MM.1S (cell line): ENCODE data around the gene CTBP1.

Source experiments
- DNase-seq: peaks from one replicate; pipeline ENCODE4 v3.0.0-alpha.2; 2015
- H2AFZ ChIP-seq: fragments of 300-600 bp; sonication (generic); 2 replicates; pipeline ENCODE4 v1.6.0; 2016; ENCODE audit warnings: antibody characterized with exemption, low read length
- H3F3A ChIP-seq: fragments of 300-600 bp; sonication (generic); 2 replicates; pipeline ENCODE4 v1.6.1; 2016; ENCODE audit warnings: mild to moderate bottlenecking, antibody characterized with exemption, low read length, moderate library complexity, mixed read lengths; ENCODE audit not compliant: insufficient read depth
- H3K27ac ChIP-seq: fragments of 300-600 bp; sonication (generic); 2 replicates; pipeline ENCODE4 v1.5.1; 2016; ENCODE audit warnings: mild to moderate bottlenecking, low read length
- H3K27me3 ChIP-seq: fragments of 300-600 bp; sonication (generic); replicated peaks from 2 replicates; pipeline ENCODE4 v1.6.0; 2016; ENCODE audit warnings: low read length; ENCODE audit not compliant: insufficient read depth
- H3K36me3 ChIP-seq: fragments of 300-600 bp; sonication (generic); replicated peaks from 2 replicates; pipeline ENCODE4 v1.6.1; 2016; ENCODE audit warnings: mild to moderate bottlenecking, low read length, mixed read lengths; ENCODE audit not compliant: insufficient read depth
- H3K4me1 ChIP-seq: fragments of 300-600 bp; sonication (generic); 2 replicates; pipeline ENCODE4 v1.6.1; 2016; ENCODE audit warnings: low read length, mixed read lengths
- H3K4me2 ChIP-seq: fragments of 300-600 bp; sonication (generic); 2 replicates; pipeline ENCODE4 v1.6.0; 2016; ENCODE audit warnings: low read depth, low read length
- H3K4me3 ChIP-seq: fragments of 300-600 bp; sonication (generic); 2 replicates; pipeline ENCODE4 v1.5.1; 2016; ENCODE audit warnings: low read length, mixed read lengths
- H3K79me2 ChIP-seq: fragments of 300-600 bp; sonication (generic); 2 replicates; pipeline ENCODE4 v1.6.1; 2016; ENCODE audit warnings: mixed run types, low read length, mixed read lengths
- H3K9ac ChIP-seq: fragments of 300-600 bp; sonication (generic); 2 replicates; pipeline ENCODE4 v1.6.1; 2016; ENCODE audit warnings: low read length, mixed read lengths
- H3K9me2 ChIP-seq: fragments of 300-600 bp; sonication (generic); replicated peaks from 2 replicates; pipeline ENCODE4 v1.6.1; 2016; ENCODE audit warnings: mild to moderate bottlenecking, low read length, mixed read lengths; ENCODE audit not compliant: insufficient read depth
- H3K9me3 ChIP-seq: fragments of 300-600 bp; sonication (generic); replicated peaks from 2 replicates; pipeline ENCODE4 v1.6.1; 2016; ENCODE audit warnings: mild to moderate bottlenecking, low read length, mixed read lengths; ENCODE audit not compliant: insufficient read depth
- H4K20me1 ChIP-seq: fragments of 300-600 bp; sonication (generic); 2 replicates; pipeline ENCODE4 v1.6.1; 2016; ENCODE audit warnings: mild to moderate bottlenecking, low read length, moderate library complexity, mixed read lengths; ENCODE audit not compliant: insufficient read depth
- CTCF ChIP-seq: fragments of 300-600 bp; sonication (generic); IDR thresholded peaks from 2 replicates; pipeline ENCODE4 v1.5.1; 2016; ENCODE audit warnings: antibody characterized with exemption, low read length, mixed read lengths
- EZH2 ChIP-seq: fragments of 300-600 bp; sonication (generic); optimal IDR thresholded peaks from 2 replicates; pipeline ENCODE3; 2017; ENCODE audit warnings: low read depth, mild to moderate bottlenecking, antibody characterized with exemption, low read length, mixed read lengths
- EZH2phosphoT487 ChIP-seq: fragments of 300-600 bp; sonication (generic); IDR thresholded peaks from 2 replicates; pipeline ENCODE4 v1.6.1; 2018; ENCODE audit warnings: antibody characterized with exemption, low read length

The CTBP1 gene

DNA sequence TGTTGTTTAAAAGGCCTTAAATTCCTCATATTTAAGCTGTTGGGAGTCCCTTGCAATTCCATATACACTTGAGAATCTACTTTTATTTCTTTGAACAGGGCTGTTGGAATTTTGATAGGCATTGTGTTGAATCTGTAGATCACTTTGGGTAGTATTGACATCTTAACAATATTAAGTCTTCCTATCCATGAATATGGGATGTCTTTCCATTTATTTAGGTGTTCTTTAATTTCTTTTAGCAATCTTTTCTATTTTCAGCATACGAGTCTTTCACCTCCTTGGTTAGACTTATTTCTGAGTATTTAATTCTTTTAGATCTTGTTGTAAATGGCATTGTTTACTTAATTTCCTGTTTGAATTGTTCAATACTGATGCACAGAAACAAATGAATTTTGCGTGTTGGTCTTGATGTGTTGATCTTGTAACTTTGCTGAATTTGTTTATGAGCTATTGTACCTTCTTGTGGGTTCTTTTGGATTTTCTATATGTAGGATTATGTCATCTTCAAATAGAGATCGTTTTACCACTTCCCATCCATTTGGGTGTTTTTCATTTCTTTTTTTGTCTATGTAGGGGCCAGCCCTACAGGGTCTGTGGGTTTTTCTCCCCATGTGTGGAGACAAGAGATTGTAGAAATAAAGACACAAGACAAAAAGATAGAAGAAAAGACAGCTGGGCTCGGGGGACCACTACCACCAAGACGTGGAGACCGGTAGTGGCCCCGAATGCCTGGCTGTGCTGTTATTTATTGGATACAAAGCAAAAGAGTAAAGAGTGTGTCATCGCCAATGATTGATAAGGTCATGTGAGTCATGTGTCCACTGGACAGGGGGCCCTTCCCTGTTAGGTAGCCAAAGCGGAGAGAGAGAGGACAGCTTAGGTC is 18.2 kb upstream of the CTBP1 start:
- no peaks in the 10 kb centered on the region for H3K36me3 ChIP-seq
- peaks cover 6% of the 10 kb centered on the region; the same call in 1 of the 2 replicates for H3K4me1 ChIP-seq
- no peak for DNase-seq
- H3K4me3 ChIP-seq: 0 out of 2 replicates have a peak overlapping the region, but pooled peaks have one; percentile 43
- H4K20me1 ChIP-seq: no peaks in the 10 kb centered on the region
- H3K27ac ChIP-seq: peak overlapping the region; percentile 48; the same call in 1 of the 2 replicates
- H3K27me3 ChIP-seq: no peaks in the 10 kb centered on the region
- TF ChIP-seq EZH2phosphoT487: no peak
- TF ChIP-seq CTCF: no peak
- no peak for TF ChIP-seq EZH2
- 0 out of 2 replicates have a peak, but pooled peaks cover 3% of the 10 kb centered on the region for H3K9me3 ChIP-seq
- peak overlapping the region; percentile 50; the same call in 1 of the 2 replicates for H3K4me2 ChIP-seq
- H3K9ac ChIP-seq: no peak overlapping the region
- no peaks in the 10 kb centered on the region for H3K9me2 ChIP-seq
- 0 out of 2 replicates have a peak overlapping the region, but pooled peaks have one; percentile 19 for H2AFZ ChIP-seq
- H3K79me2 ChIP-seq: no peaks in the 10 kb centered on the region
- H3F3A ChIP-seq: no peaks in the 10 kb centered on the region

DNA sequence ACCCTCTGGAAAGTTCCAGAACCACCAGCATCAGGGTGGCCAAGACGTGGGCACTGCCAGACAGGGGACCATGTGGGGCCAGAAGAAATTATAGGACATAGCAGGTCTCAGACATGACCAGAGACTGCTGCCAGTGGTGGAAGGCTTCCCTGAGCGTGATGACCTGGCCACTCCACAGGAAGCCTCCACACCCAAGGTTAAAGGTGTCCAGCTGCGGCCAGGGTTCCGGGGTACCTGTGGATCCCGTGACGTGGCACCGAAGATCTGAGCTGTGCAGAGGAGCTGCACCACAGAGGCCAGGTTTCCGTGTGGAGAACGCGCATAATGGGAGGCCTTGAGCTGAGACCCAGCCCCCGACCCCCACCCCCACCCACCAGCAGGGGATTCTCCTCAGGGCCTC is 16.4 kb upstream of the CTBP1 start:
- H3K27me3 ChIP-seq: no peaks in the 10 kb centered on the region
- no peak for DNase-seq
- peaks cover 6% of the 10 kb centered on the region; the same call in 1 of the 2 replicates for H3K4me1 ChIP-seq
- H3K9me3 ChIP-seq: 0 out of 2 replicates have a peak, but pooled peaks cover 3% of the 10 kb centered on the region
- no peak overlapping the region for H2AFZ ChIP-seq
- H3K9me2 ChIP-seq: no peaks in the 10 kb centered on the region
- no peak overlapping the region for H3K27ac ChIP-seq
- H3K79me2 ChIP-seq: no peaks in the 10 kb centered on the region
- H3K4me2 ChIP-seq: no peak overlapping the region
- H3K36me3 ChIP-seq: no peaks in the 10 kb centered on the region
- H3K9ac ChIP-seq: no peak overlapping the region
- H3K4me3 ChIP-seq: no peak overlapping the region
- H3F3A ChIP-seq: no peaks in the 10 kb centered on the region
- H4K20me1 ChIP-seq: no peaks in the 10 kb centered on the region
- TF ChIP-seq CTCF: no peak
- no peak for TF ChIP-seq EZH2
- TF ChIP-seq EZH2phosphoT487: no peak

DNA sequence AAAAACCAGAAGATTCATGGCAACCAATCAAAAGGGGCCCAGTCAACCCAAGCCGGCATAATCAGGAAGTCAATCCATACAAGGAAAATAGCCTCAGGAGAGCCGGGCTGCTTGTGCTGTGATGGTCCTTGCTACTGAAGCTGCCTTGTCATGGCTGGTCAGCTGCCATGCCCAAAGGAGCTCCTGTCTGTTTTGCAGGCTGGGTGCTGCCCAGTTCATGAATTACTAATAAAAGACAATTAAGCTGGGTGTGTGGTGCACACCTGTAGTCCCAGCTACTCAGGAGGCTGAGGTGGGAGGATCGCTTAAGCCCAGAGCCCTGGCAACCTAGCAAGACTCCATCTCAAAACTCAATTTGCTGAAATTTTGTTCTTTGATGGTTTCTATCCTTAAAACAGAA is 16.0 kb upstream of the CTBP1 start:
- H3K4me3 ChIP-seq: no peak overlapping the region
- DNase-seq: no peak
- H3K4me2 ChIP-seq: no peak overlapping the region
- no peak overlapping the region for H3K9ac ChIP-seq
- H2AFZ ChIP-seq: no peak overlapping the region
- H3K36me3 ChIP-seq: no peaks in the 10 kb centered on the region
- H4K20me1 ChIP-seq: no peaks in the 10 kb centered on the region
- no peak overlapping the region for H3K27ac ChIP-seq
- no peaks in the 10 kb centered on the region for H3F3A ChIP-seq
- peaks cover 6% of the 10 kb centered on the region; the same call in 1 of the 2 replicates for H3K4me1 ChIP-seq
- H3K79me2 ChIP-seq: no peaks in the 10 kb centered on the region
- H3K9me2 ChIP-seq: no peaks in the 10 kb centered on the region
- H3K9me3 ChIP-seq: 0 out of 2 replicates have a peak, but pooled peaks cover 3% of the 10 kb centered on the region
- no peaks in the 10 kb centered on the region for H3K27me3 ChIP-seq
- TF ChIP-seq EZH2phosphoT487 (no peak), EZH2 (no peak), CTCF (no peak)
